Central memory CD4-positive, alpha-beta T cell (primary cell): ENCODE measurements around the gene CCDC149.
"Not testable (repeated sequence)": the region's sequence is repeated elsewhere in the genome, so short reads cannot be mapped to it uniquely, and the experiment has no call there.

ENCODE experiments used
- DNase-seq: peaks from one replicate; pipeline ENCODE4 v3.0.0; 2022

The CCDC149 gene

GRCh38 chr4:24915121-24915922 lies 2.5 kb upstream of the CCDC149 start:
- DNase-seq: no peak

- no peak for DNase-seq
Measured at GRCh38 chr4:24914460-24914859, 1.6 kb upstream of the CCDC149 start.

GRCh38 chr4:24913119-24913485 lies 260 bp upstream of the CCDC149 start:
- no peak for DNase-seq

GRCh38 chr4:24910499-24910898 lies 2.3 kb downstream of the CCDC149 start:
- DNase-seq: no peak

GRCh38 chr4:24909606-24910005 lies 3.2 kb downstream of the CCDC149 start:
- not testable (repeated sequence) for DNase-seq

- DNase-seq: no peak
Measured at GRCh38 chr4:24897639-24898038, 15.2 kb downstream of the CCDC149 start.

- DNase-seq: no peak
Measured at GRCh38 chr4:24896977-24897376, 15.9 kb downstream of the CCDC149 start.

- no peak for DNase-seq
Measured at GRCh38 chr4:24896056-24896455, 16.8 kb downstream of the CCDC149 start.

- no peak for DNase-seq
Measured at GRCh38 chr4:24895461-24895860, 17.4 kb downstream of the CCDC149 start.

GRCh38 chr4:24894846-24895245 lies 18.0 kb downstream of the CCDC149 start:
- no peak for DNase-seq

- DNase-seq: no peak
Measured at GRCh38 chr4:24894243-24894642, 18.6 kb downstream of the CCDC149 start.

GRCh38 chr4:24892778-24893177 lies 20.1 kb downstream of the CCDC149 start:
- no peak for DNase-seq

- no peak for DNase-seq
Measured at GRCh38 chr4:24892278-24892677, 20.6 kb downstream of the CCDC149 start.

GRCh38 chr4:24890561-24891126 lies 22.2 kb downstream of the CCDC149 start:
- DNase-seq: no peak

GRCh38 chr4:24889991-24890390 lies 22.9 kb downstream of the CCDC149 start:
- DNase-seq: no peak

- no peak for DNase-seq
Measured at GRCh38 chr4:24888475-24889344, 24.1 kb downstream of the CCDC149 start.

- no peak for DNase-seq
Measured at GRCh38 chr4:24887881-24888430, 24.9 kb downstream of the CCDC149 start.

GRCh38 chr4:24886596-24886995 lies 26.2 kb downstream of the CCDC149 start:
- DNase-seq: no peak

- DNase-seq: no peak
Measured at GRCh38 chr4:24885342-24885741, 27.5 kb downstream of the CCDC149 start.

- no peak for DNase-seq
Measured at GRCh38 chr4:24884902-24885301, 27.9 kb downstream of the CCDC149 start.

- no peak for DNase-seq
Measured at GRCh38 chr4:24881508-24882196, 31.2 kb downstream of the CCDC149 start.

- no peak for DNase-seq
Measured at GRCh38 chr4:24880186-24880585, 32.7 kb downstream of the CCDC149 start.

- DNase-seq: no peak
Measured at GRCh38 chr4:24878636-24879016, 34.2 kb downstream of the CCDC149 start.
